ENCODE data around the gene LPO. TPM values are rescaled to one million over a fixed set of nuclear protein-coding genes. Genes with fewer than 3 reads are reported as not detected.

Gene LPO
- total and polyA plus RNA-seq, 10 of the 15 experiments (the other 5 are each of a cell fraction or from before 2014, with no cell fraction given), result 0.03 to 0.11 (median 0.06) TPM; not detected in 7

- CTCF ChIA-PET, result interaction anchor here (0.7 to 2.0 kb wide), 3 partner anchors 10 to 19 kb away, joined by 3 to 7 read pairs (median 3); no protein-coding TSS in a partner anchor
- Histone ChIP-seq H3K9me3 (replicated peaks; ENCODE audit: control insufficient read depth, insufficient read depth, low read length) (no peaks in the 10 kb centered on the region), H3K4me2 (ENCODE audit: control insufficient read depth, insufficient read depth) (no peak overlapping the region), H3K27ac (ENCODE audit: control insufficient read depth, insufficient read depth) (no peak overlapping the region), H2AFZ (ENCODE audit: control insufficient read depth, low read depth, low read length) (no peak overlapping the region), H3K9ac (ENCODE audit: control insufficient read depth, insufficient read depth, low read length) (no peak overlapping the region), H3K4me1 (ENCODE audit: control insufficient read depth, insufficient read depth, low read length) (no peaks in the 10 kb centered on the region), H4K20me1 (ENCODE audit: control insufficient read depth, insufficient read depth) (no peaks in the 10 kb centered on the region), H3K4me3 (no peak overlapping the region), H3K27me3 (replicated peaks in 1 of 2; ENCODE audit: control insufficient read depth in 2 of 2, insufficient read depth in 2 of 2, low read length in 1 of 2) (peaks cover 2 to 7% of the 10 kb centered on the region in 2 experiments; a peak in 2 of 4 replicates), H3K36me3 (ENCODE audit: control insufficient read depth in 2 of 2, insufficient read depth in 2 of 2, low read length in 1 of 2) (no peaks in the 10 kb centered on the region), H3K79me2 (ENCODE audit: control insufficient read depth, insufficient read depth, low read length) (no peaks in the 10 kb centered on the region)
- SMC1A ChIA-PET (ENCODE audit: uncharacterized antibody, unreplicated experiment), result no interaction called here
- RAD21 ChIA-PET (ENCODE audit: unreplicated experiment), result no interaction called here
- intact Hi-C loops (cut with micrococcal nuclease; ENCODE audit: unreplicated experiment) (no loop called here), in situ Hi-C loops (cut with MboI) (no loop called here)
- ATAC-seq (no peak), FAIRE-seq (no peak), DNase-seq (ENCODE audit: low read depth, low spot score) (no peak)
- WGBS (ENCODE audit: insufficient coverage, insufficient replicate concordance, low lambda C conversion rate, missing lambda C conversion rate), result 31% methylated on average over 4 of the region's 4 CpGs
- POLR2A ChIA-PET, result interaction anchor here (0.6 kb wide), 1 partner anchor 130 kb away, joined by 3 read pairs; no protein-coding TSS in a partner anchor
- no TSS peak for BruUV-seq (replicated peaks)
- TF ChIP-seq SKIL (IDR thresholded peaks at IDR 0.05; ENCODE audit: low read depth, poor library complexity, severe bottlenecking) (no peak), CUX1 (IDR thresholded peaks at IDR 0.05; ENCODE audit: insufficient replicate concordance, low read depth, low read length) (no peak), CBFB (IDR thresholded peaks at IDR 0.05; ENCODE audit: low read depth) (no peak), POU2F2 (IDR thresholded peaks at IDR 0.05; ENCODE audit: borderline replicate concordance, low read depth, low read length) (no peak), JUNB (IDR thresholded peaks at IDR 0.05) (no peak), SIN3A (IDR thresholded peaks at IDR 0.05; ENCODE audit: low read depth, low read length) (no peak), POLR2AphosphoS2 (IDR thresholded peaks at IDR 0.05; ENCODE audit: low read depth, low read length) (no peak)
Measured at GRCh38 chr17:58265271-58265670, 26.9 kb downstream of the LPO start.

All from GM12878 (cell line).